Pancreas (tissue), 10 donors: ENCODE measurements around the gene EFCAB6. TPM values are rescaled to one million over a fixed set of nuclear protein-coding genes. Genes with fewer than 3 reads are reported as not detected.
A peak's percentile ranks its signal among the peaks of the same experiment; 100 is the strongest.

ENCODE experiments used
- ATAC-seq, 4 donors: fragments of 200-7000 bp; cut with Tn5 transposase; one replicate each; pipeline versions ENCODE4 v1.8.0 to v1.9.1; 2020; ENCODE audit warnings: mild to moderate bottlenecking in 4 of 4, moderate library complexity in 4 of 4
- DNase-seq, 6 donors: peaks; one replicate each; pipeline ENCODE4 v3.0.0-alpha.2; 2020
- FAIRE-seq: peaks from 2 replicates; lab custom pipeline; 2012; peaks lifted over from hg19 to GRCh38; lab: Jason Lieb, UNC
- H3K27ac ChIP-seq, 4 donors: fragments of 200-600 bp; sonication (generic); 1 replicate in 3 of 4; 2 replicates in 1 of 4; pipeline versions ENCODE4 v1.5.0 to v1.8.0; 2020
- H3K27me3 ChIP-seq, 4 donors: fragments of 200-600 bp; one replicate each; pipeline ENCODE4 v1.8.0; 2021
- H3K36me3 ChIP-seq, 3 donors: fragments of 200-600 bp; sonication (generic) in 1 of 3; one replicate each; pipeline versions ENCODE4 v1.5.0 to v1.8.0; 2020 to 2021
- H3K4me1 ChIP-seq, 3 donors: fragments of 200-600 bp; one replicate each; pipeline ENCODE4 v1.8.0; 2021
- H3K4me3 ChIP-seq, 4 donors: fragments of 200-600 bp; sonication (generic) in 2 of 4; one replicate each; pipeline versions ENCODE4 v1.5.0 to v1.8.0; 2020 to 2021
- H3K9me3 ChIP-seq, 4 donors: fragments of 200-600 bp; one replicate each; pipeline ENCODE4 v1.8.0; 2021
- CTCF ChIP-seq, 4 donors: fragments of 200-600 bp; sonication (generic) in 3 of 4; IDR thresholded peaks; one replicate each; pipeline versions ENCODE4 v1.5.0 to v1.8.0; 2021; ENCODE audit warnings: antibody characterized with exemption in 4 of 4
- WGBS, 2 donors: extraction: QIAGEN DNeasy Blood & Tissue Kit; methylation state at CpG; one replicate each; pipeline ENCODE4 v1.1.7; 2013; 5-methylcytosine and 5-hydroxymethylcytosine counted together
- intact Hi-C, 3 donors: fragments of 100-400 bp; cut with DNase I; formaldehyde crosslinking; loops; one replicate each; pipeline versions ENCODE4 v1.11.1 to v1.14.2; 2022
- polyA plus RNA-seq, 2 donors: library from polyadenylated mRNA; stranded (reverse); fragments of 200-250 nt; gene quantifications; one replicate each; pipeline ENCODE4 v1.2.3, GENCODE V29; 2013
- total RNA-seq, 6 donors: library from RNA; stranded (reverse); fragmentation: NEBNext Ultra II Directional in 4 of 6; extraction: Animal tissue kit (Norgen Biotek cat#: 25700) in 4 of 6; gene quantifications; one replicate each; pipeline versions ENCODE4 v1.2.1 to v1.2.4, GENCODE V29; 2021 to 2023
- donor health status: healthy with polysubstance abuse.
- donor health status: DM: no; HTN: no; CAD: no; lungs with moderate emphysema.
- donor health status: DM: no; HTN: no; CAD: no.
- donor health status: control.
- donor health status: control.
- donor health status: Bipolar disorder and iron deficiency.
- donor health status: DM: yes; HTN: yes; CAD: no.
- donor health status: DM: no; HTN: no; CAD: no.
- donor health status: DM: no; HTN: no; CAD: no.
- donor health status: DM: yes; HTN: yes; CAD: no.

The EFCAB6 gene
- total and polyA plus RNA-seq, 8 donors, result 1.6 to 3.4 (median 2.2) TPM

- Histone ChIP-seq H3K36me3 (no peaks in the 10 kb centered on the region), H3K4me3 (no peak overlapping the region), H3K9me3 (no peaks in the 10 kb centered on the region), H3K4me1 (no peaks in the 10 kb centered on the region), H3K27ac (no peak overlapping the region), H3K27me3 (peaks cover 0 to 7% (median 0%) of the 10 kb centered on the region in 4 donors)
- ATAC-seq (no peak), FAIRE-seq (no peak), DNase-seq (no peak)
- intact Hi-C loops, result no loop called here
- WGBS, 2 donors, result 58 to 68% methylated on average over 16 of the region's 16 CpGs
- no peak for TF ChIP-seq CTCF (IDR thresholded peaks at IDR 0.05)
Measured at GRCh38 chr22:43511276-43511910, 300.7 kb downstream of the EFCAB6 start.

- Histone ChIP-seq H3K27me3 (peaks cover 0 to 4% (median 0%) of the 10 kb centered on the region in 4 donors), H3K4me3 (no peak overlapping the region), H3K27ac (no peak overlapping the region), H3K4me1 (no peaks in the 10 kb centered on the region), H3K9me3 (no peaks in the 10 kb centered on the region), H3K36me3 (no peaks in the 10 kb centered on the region)
- no peak for TF ChIP-seq CTCF (IDR thresholded peaks at IDR 0.05)
- intact Hi-C loops, result no loop called here
- WGBS, 2 donors, result 53 to 70% methylated on average over 9 of the region's 9 CpGs
- DNase-seq, result no peak
- no peak for FAIRE-seq
- no peak for ATAC-seq
Measured at GRCh38 chr22:43510281-43511070, 301.6 kb downstream of the EFCAB6 start.

- H3K9me3 ChIP-seq, result no peaks in the 10 kb centered on the region
- no peak for ATAC-seq
Measured at GRCh38 chr22:43509337-43509736, 302.8 kb downstream of the EFCAB6 start.

GRCh38 chr22:43508489-43508888, 303.6 kb downstream of the EFCAB6 start:
- Histone ChIP-seq H3K36me3 (no peaks in the 10 kb centered on the region), H3K9me3 (no peaks in the 10 kb centered on the region), H3K4me3 (no peak overlapping the region), H3K27me3 (no peaks in the 10 kb centered on the region), H3K27ac (no peak overlapping the region), H3K4me1 (no peaks in the 10 kb centered on the region)
- no peak for TF ChIP-seq CTCF (IDR thresholded peaks at IDR 0.05)
- no peak for FAIRE-seq
- no peak for DNase-seq
- ATAC-seq, result no peak
- intact Hi-C loops, result no loop called here

More at GRCh38 chr22:43509337-43509736, 302.8 kb downstream of the EFCAB6 start:
- TF ChIP-seq CTCF (IDR thresholded peaks at IDR 0.05), result no peak
- intact Hi-C loops, result no loop called here
- FAIRE-seq, result no peak
- 66 to 76% methylated on average over 2 of the region's 2 CpGs for WGBS, 2 donors
- no peaks in the 10 kb centered on the region for H3K4me1 ChIP-seq
- H3K27ac ChIP-seq, result no peak overlapping the region
- H3K36me3 ChIP-seq, result no peaks in the 10 kb centered on the region
- no peaks in the 10 kb centered on the region for H3K27me3 ChIP-seq
- DNase-seq, result no peak
- no peak overlapping the region for H3K4me3 ChIP-seq

GRCh38 chr22:43507235-43507634, 304.9 kb downstream of the EFCAB6 start:
- DNase-seq (peak in 1 of 6 donors; percentile 22), FAIRE-seq (no peak), ATAC-seq (no peak)
- Histone ChIP-seq H3K9me3 (no peaks in the 10 kb centered on the region), H3K27me3 (no peaks in the 10 kb centered on the region), H3K27ac (no peak overlapping the region), H3K4me3 (no peak overlapping the region), H3K36me3 (no peaks in the 10 kb centered on the region), H3K4me1 (no peaks in the 10 kb centered on the region)
- TF ChIP-seq CTCF (IDR thresholded peaks at IDR 0.05), result no peak
- intact Hi-C loops, result no loop called here
- WGBS, 2 donors, result 44 to 58% methylated on average over 8 of the region's 8 CpGs
